ENCODE measurements around the gene ZAP70.
"Not testable (repeated sequence)": the region's sequence is repeated elsewhere in the genome, so short reads cannot be mapped to it uniquely, and the experiment has no call there.

ZAP70 gene

DNA sequence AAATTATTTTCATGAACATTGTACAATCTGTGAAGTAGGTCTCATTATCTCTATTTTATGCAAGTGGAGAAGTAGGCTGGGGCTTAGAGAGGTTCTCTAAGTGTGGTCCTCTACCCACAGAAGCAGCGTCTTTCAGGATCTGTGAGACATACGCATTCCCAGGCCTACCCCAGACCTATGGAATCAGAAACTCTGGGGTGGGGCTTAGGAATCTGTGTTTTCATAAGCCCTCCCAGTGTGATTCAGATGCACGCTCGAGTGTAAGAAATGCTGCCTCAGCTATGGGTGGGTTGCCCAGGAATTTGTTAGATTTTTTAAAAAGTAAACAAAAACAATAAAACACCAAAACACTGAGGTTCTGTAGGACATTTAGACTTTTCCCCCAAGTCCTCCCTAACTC lies 14.8 kb upstream of the ZAP70 start:
- no peak for DNase-seq (ENCODE audit: low read depth)

- no peak for DNase-seq (ENCODE audit: low read depth)
Observed at GRCh38 chr2:97699765-97700444, 13.5 kb upstream of the ZAP70 start.

DNA sequence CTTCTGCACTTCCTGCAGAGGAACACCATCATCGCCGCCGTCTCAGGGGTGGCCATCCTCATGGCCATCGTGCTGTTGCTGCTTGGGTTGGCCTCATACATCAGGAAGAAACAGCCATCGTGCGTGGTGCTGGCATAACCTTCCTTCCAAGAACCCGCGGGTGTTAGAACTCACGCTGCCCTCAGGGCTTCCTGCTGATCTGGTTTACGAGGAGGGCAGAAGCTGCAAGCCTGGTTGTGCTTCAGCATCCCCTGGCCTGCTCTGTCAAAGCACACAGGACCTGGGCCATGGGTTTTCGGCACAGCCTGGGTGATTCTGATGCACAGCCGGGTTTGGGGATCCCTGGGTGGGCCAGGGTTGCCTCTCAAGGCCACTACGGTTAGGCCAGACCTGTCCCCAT lies 12.2 kb upstream of the ZAP70 start:
- no peak for DNase-seq (ENCODE audit: low read depth)

DNA sequence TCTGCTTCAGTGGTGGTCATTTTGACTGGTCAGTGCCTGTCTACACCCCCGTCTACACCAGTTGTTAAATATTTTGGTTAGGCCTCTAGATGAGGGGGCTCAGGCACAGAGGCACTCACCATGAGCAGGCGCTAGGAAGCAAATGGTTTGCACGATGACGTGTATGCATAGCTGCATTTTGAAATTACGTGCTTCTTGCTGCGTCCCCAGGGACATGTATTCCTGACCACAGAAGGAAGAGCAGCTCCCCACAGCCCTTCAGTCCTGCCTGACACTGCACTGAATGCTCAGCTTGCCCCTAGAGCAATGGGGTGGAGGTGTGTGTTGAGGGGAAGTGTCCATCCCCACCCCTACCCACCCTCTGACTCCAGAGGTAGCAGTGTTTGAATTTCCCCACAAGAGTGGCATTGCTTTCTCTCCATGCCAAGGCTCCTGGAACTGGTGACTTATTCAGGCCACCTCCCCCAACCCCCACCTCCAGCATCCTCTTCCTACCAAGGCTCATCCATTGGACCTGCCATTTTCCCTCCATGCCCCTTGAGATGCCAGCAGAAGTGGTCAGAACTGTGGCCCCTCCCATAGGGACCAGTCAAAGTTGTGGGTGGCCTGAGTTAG lies 11.4 kb upstream of the ZAP70 start:
- DNase-seq (ENCODE audit: low read depth), result no peak

DNA sequence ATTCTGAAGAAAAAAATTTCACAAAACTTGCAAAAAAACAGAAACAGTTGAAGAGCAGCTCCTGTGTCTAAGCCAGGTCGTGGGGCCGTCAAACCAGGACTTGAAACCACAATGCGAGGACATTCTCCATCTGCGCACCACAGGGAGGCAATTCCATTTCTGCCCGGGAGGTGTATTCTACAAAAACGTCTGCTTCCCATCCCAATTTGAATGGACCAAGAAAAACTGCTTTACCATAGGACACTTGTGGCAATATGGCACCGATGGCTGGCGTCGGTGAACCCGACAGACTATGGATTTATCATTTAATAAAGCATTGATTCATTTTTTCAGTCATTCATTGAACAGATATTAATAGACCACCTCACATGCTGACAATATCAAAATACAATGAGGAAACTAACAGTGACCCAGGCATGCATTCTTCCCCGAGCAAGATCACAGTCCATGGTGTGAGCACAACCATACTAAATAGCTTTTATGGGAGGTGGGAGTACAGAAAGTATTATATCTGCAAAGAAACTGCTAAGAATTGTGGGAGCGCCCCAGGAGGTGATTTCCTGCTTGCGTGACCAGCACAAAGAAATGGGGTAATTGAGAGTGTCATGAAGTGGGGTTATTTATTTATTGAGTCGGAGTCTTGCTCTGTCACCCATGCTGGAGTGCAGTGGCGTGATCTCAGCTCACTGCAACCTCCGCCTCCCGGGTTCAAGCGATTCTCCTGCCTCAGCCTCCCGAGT lies 10.5 kb upstream of the ZAP70 start:
- DNase-seq (ENCODE audit: low read depth), result no peak

GRCh38 chr2:97703741-97704140 lies 9.6 kb upstream of the ZAP70 start:
- no peak for DNase-seq (ENCODE audit: low read depth)

DNA sequence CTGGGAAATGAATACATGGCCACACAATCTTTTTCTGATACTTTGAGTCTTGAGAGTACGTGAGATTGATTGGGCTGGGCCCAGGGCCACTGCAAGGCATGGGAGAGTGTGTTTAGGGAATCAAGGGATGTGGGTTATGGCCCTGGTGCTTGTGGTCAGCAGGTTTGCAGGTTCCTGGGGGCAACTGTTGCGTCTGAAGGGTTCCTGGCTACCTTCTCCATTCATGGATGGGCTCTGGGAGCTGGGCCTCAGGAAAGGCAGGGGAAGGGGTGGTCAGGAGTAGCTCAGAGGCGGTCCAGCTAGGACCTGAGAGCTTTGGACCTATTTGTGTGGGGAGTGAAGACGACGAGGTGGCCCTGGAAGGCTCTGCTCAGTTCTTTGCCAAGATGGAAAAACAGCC lies 8.4 kb upstream of the ZAP70 start:
- DNase-seq (ENCODE audit: low read depth), result no peak

GRCh38 chr2:97706112-97706511 lies 7.3 kb upstream of the ZAP70 start:
- DNase-seq (ENCODE audit: low read depth), result no peak

DNA sequence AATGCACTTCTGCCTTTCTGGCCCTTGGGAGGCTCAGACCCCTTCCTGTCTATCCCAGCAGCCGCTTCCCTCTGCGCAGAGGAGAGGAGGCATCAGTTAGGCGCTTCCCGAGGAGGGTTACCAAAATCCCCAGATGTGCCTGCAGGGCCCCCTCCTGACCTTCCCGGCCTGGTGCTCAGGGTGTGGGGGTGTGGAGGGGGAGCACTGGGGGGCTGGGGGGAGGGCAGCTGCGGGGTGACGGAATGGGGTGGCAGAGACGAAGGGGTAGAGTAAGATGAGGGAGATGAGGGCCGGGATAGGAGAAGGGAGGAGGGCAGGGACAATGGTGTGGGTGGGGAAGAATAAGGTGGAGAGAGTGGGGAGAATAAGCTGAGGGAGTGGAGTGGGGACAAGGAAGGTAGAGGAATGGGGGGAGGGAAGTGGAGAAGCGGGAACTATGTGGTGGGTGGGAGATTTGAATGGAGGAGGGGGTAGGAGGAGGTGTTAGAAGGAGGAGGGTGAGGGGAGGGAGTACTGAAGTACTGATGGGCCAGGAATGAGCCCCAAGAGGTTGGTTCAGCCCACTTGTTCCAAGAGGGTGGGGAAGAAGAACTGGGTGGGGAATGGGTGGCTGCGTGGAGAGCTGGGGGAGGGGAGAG lies 6.5 kb upstream of the ZAP70 start:
- DNase-seq (ENCODE audit: low read depth), result no peak

- DNase-seq (ENCODE audit: low read depth), result no peak
Observed at GRCh38 chr2:97707362-97708047, 5.9 kb upstream of the ZAP70 start.

DNA sequence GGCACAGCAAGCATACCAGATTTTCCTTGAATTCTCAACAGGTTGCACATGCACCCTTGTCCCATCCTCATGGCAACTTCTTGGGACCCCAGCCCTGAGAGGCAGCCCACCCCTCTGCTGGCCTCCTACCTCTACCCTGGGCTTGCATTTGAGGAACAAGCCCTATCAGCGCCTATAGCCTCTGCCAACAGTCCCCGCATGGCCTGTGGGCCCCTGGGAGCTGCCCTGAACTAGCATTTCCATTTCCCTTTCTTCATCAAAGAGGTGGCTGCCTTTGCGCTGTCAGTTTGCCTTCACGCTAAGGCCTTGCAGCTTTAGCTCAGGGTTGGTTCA lies 5.4 kb upstream of the ZAP70 start:
- DNase-seq (ENCODE audit: low read depth), result no peak

GRCh38 chr2:97708608-97709007 lies 4.8 kb upstream of the ZAP70 start:
- no peak for DNase-seq (ENCODE audit: low read depth)

DNA sequence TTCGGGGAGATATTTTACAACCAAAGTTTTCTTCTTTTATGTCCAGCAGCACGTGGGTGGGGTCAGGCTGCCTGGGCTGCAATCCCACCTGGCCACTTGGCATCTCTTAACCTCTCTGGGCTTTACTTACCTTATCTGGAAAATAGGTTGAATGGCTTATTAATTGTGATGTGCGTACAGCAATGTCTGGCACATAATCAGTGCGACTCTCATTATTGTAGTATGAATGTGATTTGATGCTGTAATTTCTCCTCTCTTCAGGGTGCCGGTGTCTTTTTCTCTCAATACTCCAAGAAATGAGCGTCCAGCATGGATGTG lies 2.0 kb upstream of the ZAP70 start:
- DNase-seq (ENCODE audit: low read depth), result no peak

GRCh38 chr2:97712175-97712574 lies 1.2 kb upstream of the ZAP70 start:
- not testable (repeated sequence) for DNase-seq (ENCODE audit: low read depth)

- no peak for DNase-seq (ENCODE audit: low read depth)
Observed at GRCh38 chr2:97712693-97713295, 582 bp upstream of the ZAP70 start.

- DNase-seq (ENCODE audit: low read depth), result no peak
Observed at GRCh38 chr2:97714084-97714949, 941 bp downstream of the ZAP70 start.

- no peak for DNase-seq (ENCODE audit: low read depth)
Observed at GRCh38 chr2:97714950-97715652, 1.7 kb downstream of the ZAP70 start.

- DNase-seq (ENCODE audit: low read depth), result no peak
Observed at GRCh38 chr2:97715951-97716694, 2.7 kb downstream of the ZAP70 start.

DNA sequence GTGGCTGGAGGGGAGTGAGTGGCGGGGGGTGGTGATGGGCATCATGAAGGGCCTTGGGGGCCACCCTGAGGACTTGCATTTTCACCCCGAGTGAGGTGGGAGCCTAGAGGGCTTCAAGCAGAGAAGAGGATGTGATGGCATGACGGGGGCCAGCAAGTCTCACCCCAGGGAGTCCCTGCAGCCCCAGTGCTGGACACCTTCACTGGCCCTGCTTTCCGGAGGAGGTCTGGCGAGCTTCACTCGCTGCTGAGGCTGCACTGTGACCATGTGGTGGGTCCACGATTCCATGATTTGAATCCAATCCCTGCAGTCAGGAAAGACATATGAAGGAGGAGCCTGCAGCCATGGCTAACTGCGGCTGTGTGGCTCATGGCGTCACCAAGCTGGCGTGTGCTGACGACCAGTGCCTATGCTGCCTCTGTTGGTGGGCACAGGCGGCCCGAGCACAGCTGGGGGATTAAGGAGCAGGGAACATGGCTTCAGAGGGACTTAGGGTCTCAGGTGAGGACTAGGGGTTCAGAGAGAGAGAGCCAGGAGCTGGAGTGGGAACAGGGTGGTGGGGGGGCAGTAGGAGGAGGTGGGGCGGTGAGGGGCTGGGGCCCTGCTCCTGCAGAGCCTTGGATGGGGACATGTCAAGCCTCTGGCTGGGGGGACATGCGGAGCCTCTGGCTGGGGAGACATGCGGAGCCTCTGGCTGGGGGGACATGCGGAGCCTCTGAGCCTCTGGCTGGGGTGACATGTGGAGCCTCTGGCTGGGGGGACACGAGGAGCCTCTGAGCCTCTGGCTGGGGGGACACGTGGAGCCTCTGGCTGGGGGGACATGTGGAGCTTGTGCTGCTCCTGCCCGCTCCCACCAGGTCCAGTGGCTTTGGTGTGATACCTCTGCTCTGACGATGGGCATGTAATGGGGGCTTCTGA lies 3.6 kb downstream of the ZAP70 start:
- DNase-seq (ENCODE audit: low read depth), result no peak
